Lung (tissue), 12 donors: Measurements from ENCODE around the gene CLSTN2. TPM values are rescaled to one million over a fixed set of nuclear protein-coding genes. Genes with fewer than 3 reads are reported as not detected.

Source experiments
- ATAC-seq: fragments of 200-7000 bp; cut with Tn5 transposase; one replicate; pipeline ENCODE4 v1.9.1; 2020; ENCODE audit warnings: moderate number of reproducible peaks; ENCODE audit not compliant: insufficient read depth, low FRiP score
- DNase-seq, 3 donors: peaks; one replicate each; pipeline ENCODE4 v3.0.0-alpha.2; 2013 to 2017
- H3K27ac ChIP-seq, 2 donors: one replicate each; pipeline ENCODE4 v1.5.1; 2013; ENCODE audit warnings: mild to moderate bottlenecking in 2 of 2, moderate library complexity in 2 of 2, control low read depth in 1 of 2, inconsistent platforms in 1 of 2, low read depth in 1 of 2, low read length in 1 of 2
- H3K27me3 ChIP-seq, 3 donors: one replicate each; pipeline ENCODE4 v1.5.1; 2013; ENCODE audit warnings: low read length in 2 of 3; ENCODE audit not compliant: control insufficient read depth in 3 of 3, insufficient read depth in 3 of 3
- H3K36me3 ChIP-seq, 4 donors: one replicate each; pipeline ENCODE4 v1.5.1; 2013; ENCODE audit warnings: low read length in 4 of 4, mild to moderate bottlenecking in 1 of 4, moderate library complexity in 1 of 4; ENCODE audit not compliant: control insufficient read depth in 4 of 4, insufficient read depth in 4 of 4
- H3K4me1 ChIP-seq, 5 donors: one replicate each; pipeline ENCODE4 v1.5.1; 2013; ENCODE audit warnings: low read length in 5 of 5, mild to moderate bottlenecking in 2 of 5, moderate library complexity in 1 of 5; ENCODE audit not compliant: control insufficient read depth in 5 of 5, insufficient read depth in 5 of 5
- H3K4me3 ChIP-seq: one replicate; pipeline ENCODE4 v1.5.1; 2013; ENCODE audit warnings: mild to moderate bottlenecking, control low read depth, moderate library complexity
- H3K9ac ChIP-seq, 2 donors: one replicate each; pipeline ENCODE4 v1.5.1; 2013; ENCODE audit warnings: low read length in 2 of 2, control low read depth in 1 of 2; ENCODE audit not compliant: insufficient read depth in 1 of 2
- H3K9me3 ChIP-seq, 4 donors: one replicate each; pipeline ENCODE4 v1.5.1; 2013; ENCODE audit warnings: low read length in 3 of 4, mild to moderate bottlenecking in 1 of 4, moderate library complexity in 1 of 4; ENCODE audit not compliant: control insufficient read depth in 4 of 4, insufficient read depth in 3 of 4
- CTCF ChIP-seq: IDR thresholded peaks from 2 replicates; pipeline ENCODE4 v1.5.1; 2012; ENCODE audit warnings: mild to moderate bottlenecking; ENCODE audit errors: control extremely low read depth, extremely low read depth
- WGBS, 2 donors: extraction: QIAGEN DNeasy Blood & Tissue Kit; methylation state at CpG; one replicate each; pipeline ENCODE4 v1.1.7; 2013; 5-methylcytosine and 5-hydroxymethylcytosine counted together
- polyA plus RNA-seq, 2 donors: library from polyadenylated mRNA; stranded (reverse); fragments of 200-250 nt; gene quantifications; one replicate each; pipeline ENCODE4 v1.2.1, GENCODE V29; 2013
- total RNA-seq, 2 donors: library from RNA; depleted of rRNA in 1 of 2; stranded (reverse); fragments of >200 nt in 1 of 2; gene quantifications; one replicate each; pipeline ENCODE4 v1.2.1, GENCODE V29; 2014 to 2021
- donor health status: control.
- donor health status: control.
- donor health status: Bipolar disorder and iron deficiency.
- donor health status: healthy.
- donor health status: DM: yes; HTN: yes; CAD: no.

Gene CLSTN2
- total and polyA plus RNA-seq, 4 donors: 0.07 to 2.4 (median 1.3) TPM

GRCh38 chr3:140159646-140160045 lies 224.7 kb downstream of the CLSTN2 start:
- ATAC-seq: no peak

GRCh38 chr3:140160553-140160952 lies 225.6 kb downstream of the CLSTN2 start:
- Histone ChIP-seq H3K4me3 (no peak overlapping the region), H3K36me3 (no peaks in the 10 kb centered on the region), H3K4me1 (no peaks in the 10 kb centered on the region), H3K9me3 (no peaks in the 10 kb centered on the region), H3K27ac (no peak overlapping the region), H3K27me3 (no peaks in the 10 kb centered on the region), H3K9ac (no peak overlapping the region)
- no peak for DNase-seq
- no peak for TF ChIP-seq CTCF
- 60 to 71% methylated on average over 2 of the region's 2 CpGs for WGBS, 2 donors
- no peak for ATAC-seq

More at GRCh38 chr3:140159646-140160045, 224.7 kb downstream of the CLSTN2 start:
- no peak for TF ChIP-seq CTCF
- Histone ChIP-seq H3K9ac (no peak overlapping the region), H3K36me3 (no peaks in the 10 kb centered on the region), H3K27me3 (no peaks in the 10 kb centered on the region), H3K27ac (no peak overlapping the region), H3K9me3 (no peaks in the 10 kb centered on the region), H3K4me3 (no peak overlapping the region), H3K4me1 (no peaks in the 10 kb centered on the region)
- no peak for DNase-seq

GRCh38 chr3:140162551-140162950 lies 227.6 kb downstream of the CLSTN2 start:
- no peak for DNase-seq
- H3K27me3 ChIP-seq: no peaks in the 10 kb centered on the region
- TF ChIP-seq CTCF: no peak
- H3K27ac ChIP-seq: no peak overlapping the region
- WGBS, 2 donors: 83 to 90% methylated on average over 5 of the region's 5 CpGs
- no peak overlapping the region for H3K9ac ChIP-seq
- H3K4me1 ChIP-seq: no peaks in the 10 kb centered on the region
- H3K9me3 ChIP-seq: no peaks in the 10 kb centered on the region
- no peak for ATAC-seq
- no peak overlapping the region for H3K4me3 ChIP-seq
- no peaks in the 10 kb centered on the region for H3K36me3 ChIP-seq

GRCh38 chr3:140163159-140163763 lies 228.3 kb downstream of the CLSTN2 start:
- WGBS, 2 donors: 84 to 92% methylated on average over 2 of the region's 2 CpGs
- H3K9ac ChIP-seq: no peak overlapping the region
- H3K27ac ChIP-seq: no peak overlapping the region
- H3K9me3 ChIP-seq: no peaks in the 10 kb centered on the region
- ATAC-seq (no peak), DNase-seq (no peak)
- H3K4me1 ChIP-seq: no peaks in the 10 kb centered on the region
- no peak for TF ChIP-seq CTCF
- H3K36me3 ChIP-seq: no peaks in the 10 kb centered on the region
- H3K27me3 ChIP-seq: no peaks in the 10 kb centered on the region
- no peak overlapping the region for H3K4me3 ChIP-seq
